Lower leg skin (tissue), 3 donors: ENCODE results near the gene RNASEH2B.

ENCODE experiments used
- POLR2A ChIP-seq, 2 donors: fragments of 450-650 bp; IDR thresholded peaks; one replicate each; pipeline ENCODE4 v1.6.1; 2016 to 2017; ENCODE audit warnings: antibody characterized with exemption in 2 of 2, mild to moderate bottlenecking in 1 of 2, moderate library complexity in 1 of 2
- TF ChIP-seq, protein P1 (sequence below), 3 donors: fragments of 450-650 bp; IDR thresholded peaks; one replicate each; pipeline ENCODE4 v1.5.1; 2016; ENCODE audit warnings: antibody characterized with exemption in 3 of 3, mild to moderate bottlenecking in 3 of 3, moderate library complexity in 2 of 3

- no peak for TF ChIP-seq POLR2A (IDR thresholded peaks at IDR 0.05)
- TF ChIP-seq, protein P1, sequence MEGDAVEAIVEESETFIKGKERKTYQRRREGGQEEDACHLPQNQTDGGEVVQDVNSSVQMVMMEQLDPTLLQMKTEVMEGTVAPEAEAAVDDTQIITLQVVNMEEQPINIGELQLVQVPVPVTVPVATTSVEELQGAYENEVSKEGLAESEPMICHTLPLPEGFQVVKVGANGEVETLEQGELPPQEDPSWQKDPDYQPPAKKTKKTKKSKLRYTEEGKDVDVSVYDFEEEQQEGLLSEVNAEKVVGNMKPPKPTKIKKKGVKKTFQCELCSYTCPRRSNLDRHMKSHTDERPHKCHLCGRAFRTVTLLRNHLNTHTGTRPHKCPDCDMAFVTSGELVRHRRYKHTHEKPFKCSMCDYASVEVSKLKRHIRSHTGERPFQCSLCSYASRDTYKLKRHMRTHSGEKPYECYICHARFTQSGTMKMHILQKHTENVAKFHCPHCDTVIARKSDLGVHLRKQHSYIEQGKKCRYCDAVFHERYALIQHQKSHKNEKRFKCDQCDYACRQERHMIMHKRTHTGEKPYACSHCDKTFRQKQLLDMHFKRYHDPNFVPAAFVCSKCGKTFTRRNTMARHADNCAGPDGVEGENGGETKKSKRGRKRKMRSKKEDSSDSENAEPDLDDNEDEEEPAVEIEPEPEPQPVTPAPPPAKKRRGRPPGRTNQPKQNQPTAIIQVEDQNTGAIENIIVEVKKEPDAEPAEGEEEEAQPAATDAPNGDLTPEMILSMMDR (IDR thresholded peaks at IDR 0.05), result no peak
Measured at GRCh38 chr13:50918567-50918966, 9.0 kb downstream of the RNASEH2B start.
